Measurements from ENCODE around the gene FAM43A.

The FAM43A gene

GRCh38 chr3:194711913-194712312 lies 26.2 kb downstream of the FAM43A start:
- DNase-seq, result no peak

GRCh38 chr3:194713299-194714136 lies 27.8 kb downstream of the FAM43A start:
- DNase-seq, result no peak

- DNase-seq, result no peak
Observed at GRCh38 chr3:194714137-194714455, 28.4 kb downstream of the FAM43A start.

GRCh38 chr3:194714564-194714963 lies 28.9 kb downstream of the FAM43A start:
- DNase-seq, result no peak

- no peak for DNase-seq
Observed at GRCh38 chr3:194715022-194715800, 29.5 kb downstream of the FAM43A start.

- no peak for DNase-seq
Observed at GRCh38 chr3:194718079-194718478, 32.4 kb downstream of the FAM43A start.

- DNase-seq, result no peak
Observed at GRCh38 chr3:194720048-194720447, 34.4 kb downstream of the FAM43A start.

- no peak for DNase-seq
Observed at GRCh38 chr3:194723846-194724618, 38.3 kb downstream of the FAM43A start.

- no peak for DNase-seq
Observed at GRCh38 chr3:194725346-194725745, 39.7 kb downstream of the FAM43A start.

- no peak for DNase-seq
Observed at GRCh38 chr3:194727435-194728128, 41.9 kb downstream of the FAM43A start.

GRCh38 chr3:194728986-194729385 lies 43.3 kb downstream of the FAM43A start:
- DNase-seq, result no peak

- DNase-seq, result no peak
Observed at GRCh38 chr3:194730365-194730764, 44.7 kb downstream of the FAM43A start.

GRCh38 chr3:194731506-194732073 lies 45.9 kb downstream of the FAM43A start:
- DNase-seq, result no peak

- DNase-seq, result no peak
Observed at GRCh38 chr3:194732617-194733016, 46.9 kb downstream of the FAM43A start.

GRCh38 chr3:194736277-194736895 lies 50.7 kb downstream of the FAM43A start:
- no peak for DNase-seq

- DNase-seq, result no peak
Observed at GRCh38 chr3:194736896-194737600, 51.4 kb downstream of the FAM43A start.
